AG10803 (cell line): ENCODE measurements around the gene SSBP3.

Source experiments
- DNase-seq: peaks from one replicate; pipeline ENCODE4 v3.0.0; 2010; ENCODE audit warnings: low read depth
- H3K4me3 ChIP-seq: 2 replicates; pipeline ENCODE4 v1.5.1; 2011; ENCODE audit warnings: mild to moderate bottlenecking, low read length, control low read depth
- CTCF ChIP-seq: conservative IDR thresholded peaks from 2 replicates; pipeline ENCODE4 v1.5.1; 2011; ENCODE audit warnings: mild to moderate bottlenecking, low read length, control low read depth, inconsistent platforms

The SSBP3 gene

GRCh38 chr1:54225378-54225777 is 180.8 kb downstream of the SSBP3 start:
- TF ChIP-seq CTCF: no peak
- no peak for DNase-seq
- no peak overlapping the region for H3K4me3 ChIP-seq

- no peak for DNase-seq
- no peak for TF ChIP-seq CTCF
- H3K4me3 ChIP-seq: no peak overlapping the region
Observed at GRCh38 chr1:54224233-54224632, 182.0 kb downstream of the SSBP3 start.

GRCh38 chr1:54223441-54224202 is 182.6 kb downstream of the SSBP3 start:
- no peak overlapping the region for H3K4me3 ChIP-seq
- DNase-seq: no peak
- no peak for TF ChIP-seq CTCF

GRCh38 chr1:54222711-54223110 is 183.5 kb downstream of the SSBP3 start:
- TF ChIP-seq CTCF: no peak
- H3K4me3 ChIP-seq: no peak overlapping the region
- no peak for DNase-seq

DNA sequence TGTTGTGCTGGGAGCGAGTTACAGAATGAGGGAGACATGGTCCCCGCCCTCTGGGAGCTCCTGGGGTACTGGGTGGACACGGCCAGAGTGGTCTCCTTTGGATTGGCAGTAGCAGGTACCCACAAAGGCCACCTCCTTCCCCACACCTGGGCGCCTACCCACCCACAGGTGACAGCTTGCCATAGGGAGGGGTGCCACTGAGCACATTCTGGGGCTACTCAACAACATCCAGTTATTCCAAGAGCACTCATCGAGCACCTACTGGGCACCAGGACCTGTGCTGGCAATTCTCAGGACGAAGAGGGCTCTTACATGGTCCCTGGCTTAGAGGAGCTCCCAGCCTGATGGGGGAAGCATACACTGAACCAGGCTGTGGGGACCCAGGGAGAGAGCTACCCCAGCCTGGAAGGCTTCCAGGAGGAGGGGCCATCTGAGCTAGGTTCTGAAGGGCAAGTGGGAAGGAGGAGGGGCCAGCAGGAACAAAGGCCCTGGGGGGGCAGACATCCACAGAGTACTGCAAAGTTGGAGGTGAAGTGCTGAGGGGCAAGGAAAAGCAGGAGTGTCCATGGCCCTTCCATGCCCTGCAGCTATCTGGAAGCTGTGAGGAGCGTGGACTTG is 184.2 kb downstream of the SSBP3 start:
- DNase-seq: no peak

GRCh38 chr1:54221113-54221834 is 184.9 kb downstream of the SSBP3 start:
- no peak for DNase-seq
- no peak overlapping the region for H3K4me3 ChIP-seq
- TF ChIP-seq CTCF: no peak

More for the DNA sequence above, 184.2 kb downstream of the SSBP3 start:
- H3K4me3 ChIP-seq: no peak overlapping the region
- TF ChIP-seq CTCF: no peak
